HEK293 (cell line): ENCODE data around the gene GBF1.

Experiments
- EGR2 ChIP-seq: fragments of 450-650 bp; formaldehyde crosslinking; IDR thresholded peaks from 2 replicates; pipeline ENCODE4 v1.5.1; 2016; ENCODE audit warnings: low read depth, missing biosample characterization, missing genetic modification characterization
- GLI2 ChIP-seq: fragments of 450-650 bp; formaldehyde crosslinking; IDR thresholded peaks from 2 replicates; pipeline ENCODE4; 2017; ENCODE audit warnings: missing biosample characterization, missing genetic modification characterization, low read depth, borderline replicate concordance
- HOXD13 ChIP-seq: sonication (generic); formaldehyde crosslinking; IDR thresholded peaks from 2 replicates; pipeline ENCODE4 v1.8.0; 2022; ENCODE audit warnings: missing genetic modification reagents, borderline replicate concordance
- KLF7 ChIP-seq: fragments of 450-650 bp; formaldehyde crosslinking; IDR thresholded peaks from 2 replicates; pipeline ENCODE4 v1.5.1; 2016; ENCODE audit warnings: missing biosample characterization, missing genetic modification characterization, borderline replicate concordance
- PRDM1 ChIP-seq: fragments of 450-650 bp; formaldehyde crosslinking; IDR thresholded peaks from 2 replicates; pipeline ENCODE4; 2016; ENCODE audit warnings: missing biosample characterization, missing genetic modification characterization
- SP2 ChIP-seq: fragments of 450-650 bp; formaldehyde crosslinking; IDR thresholded peaks from 2 replicates; pipeline ENCODE4 v1.5.1; 2016; ENCODE audit warnings: missing biosample characterization, missing genetic modification characterization
- ZEB2 ChIP-seq: fragments of 450-650 bp; formaldehyde crosslinking; IDR thresholded peaks from 2 replicates; pipeline ENCODE4 v1.5.1; 2016; ENCODE audit warnings: missing biosample characterization, missing genetic modification characterization
- ZFHX2 ChIP-seq: fragments of 450-650 bp; formaldehyde crosslinking; conservative IDR thresholded peaks from 2 replicates; pipeline ENCODE4 v1.5.1; 2016; ENCODE audit warnings: missing biosample characterization, missing genetic modification characterization
- ZFP37 ChIP-seq: fragments of 450-650 bp; formaldehyde crosslinking; IDR thresholded peaks from 2 replicates; pipeline ENCODE4 v1.5.1; 2016; ENCODE audit warnings: missing biosample characterization, missing genetic modification characterization
- ZNF133 ChIP-seq: fragments of 450-650 bp; formaldehyde crosslinking; IDR thresholded peaks from 2 replicates; pipeline ENCODE4 v1.5.1; 2016; ENCODE audit warnings: missing biosample characterization, missing genetic modification characterization
- ZNF16 ChIP-seq: fragments of 450-650 bp; formaldehyde crosslinking; IDR thresholded peaks from 2 replicates; pipeline ENCODE4 v1.5.1; 2016; ENCODE audit warnings: low read depth, missing biosample characterization, missing genetic modification characterization
- ZNF184 ChIP-seq: fragments of 450-650 bp; IDR thresholded peaks from 2 replicates; pipeline ENCODE4 v1.5.1; 2018; ENCODE audit warnings: missing biosample characterization, mild to moderate bottlenecking, missing genetic modification characterization
- ZNF2 ChIP-seq: fragments of 450-650 bp; formaldehyde crosslinking; IDR thresholded peaks from 2 replicates; pipeline ENCODE4 v1.5.1; 2016; ENCODE audit warnings: missing biosample characterization, missing genetic modification characterization
- ZNF266 ChIP-seq: fragments of 450-650 bp; formaldehyde crosslinking; IDR thresholded peaks from 2 replicates; pipeline ENCODE4 v1.5.1; 2016; ENCODE audit warnings: missing biosample characterization, missing genetic modification characterization, low read depth
- ZNF292 ChIP-seq: fragments of 450-650 bp; formaldehyde crosslinking; IDR thresholded peaks from 2 replicates; pipeline ENCODE4 v1.5.1; 2016; ENCODE audit warnings: low read depth, missing biosample characterization, missing genetic modification characterization, borderline replicate concordance
- ZNF311 ChIP-seq: fragments of 450-650 bp; formaldehyde crosslinking; IDR thresholded peaks from 2 replicates; pipeline ENCODE4 v1.5.1; 2017; ENCODE audit warnings: missing biosample characterization, missing genetic modification characterization, borderline replicate concordance
- ZNF341 ChIP-seq: fragments of 450-650 bp; formaldehyde crosslinking; IDR thresholded peaks from 2 replicates; pipeline ENCODE4; 2016; ENCODE audit warnings: low read depth, missing biosample characterization, missing genetic modification characterization
- ZNF391 ChIP-seq: fragments of 450-650 bp; formaldehyde crosslinking; IDR thresholded peaks from 2 replicates; pipeline ENCODE4 v1.5.1; 2016; ENCODE audit warnings: low read depth, missing biosample characterization, missing genetic modification characterization, borderline replicate concordance
- ZNF514 ChIP-seq: fragments of 450-650 bp; formaldehyde crosslinking; IDR thresholded peaks from 2 replicates; pipeline ENCODE4 v1.5.1; 2016; ENCODE audit warnings: missing biosample characterization, missing genetic modification characterization
- ZNF548 ChIP-seq: fragments of 450-650 bp; formaldehyde crosslinking; IDR thresholded peaks from 2 replicates; pipeline ENCODE4 v1.5.1; 2016; ENCODE audit warnings: missing biosample characterization, missing genetic modification characterization
- ZNF555 ChIP-seq: fragments of 450-650 bp; formaldehyde crosslinking; conservative IDR thresholded peaks from 2 replicates; pipeline ENCODE4 v1.5.1; 2017; ENCODE audit warnings: missing biosample characterization, mild to moderate bottlenecking, missing genetic modification characterization, inconsistent platforms
- ZNF558 ChIP-seq: fragments of 450-650 bp; formaldehyde crosslinking; IDR thresholded peaks from 2 replicates; pipeline ENCODE4 v1.5.1; 2016; ENCODE audit warnings: missing biosample characterization, missing genetic modification characterization
- ZNF571 ChIP-seq: fragments of 450-650 bp; formaldehyde crosslinking; IDR thresholded peaks from 2 replicates; pipeline ENCODE4 v1.5.0; 2017; ENCODE audit warnings: missing biosample characterization, missing genetic modification characterization
- ZNF600 ChIP-seq: fragments of 450-650 bp; formaldehyde crosslinking; IDR thresholded peaks from 2 replicates; pipeline ENCODE4 v1.5.1; 2016; ENCODE audit warnings: missing biosample characterization, missing genetic modification characterization
- ZNF654 ChIP-seq: fragments of 450-650 bp; formaldehyde crosslinking; IDR thresholded peaks from 2 replicates; pipeline ENCODE4 v1.5.1; 2016; ENCODE audit warnings: low read depth, missing biosample characterization, missing genetic modification characterization
- ZNF658 ChIP-seq: fragments of 450-650 bp; formaldehyde crosslinking; IDR thresholded peaks from 2 replicates; pipeline ENCODE4; 2016; ENCODE audit warnings: missing biosample characterization, missing genetic modification characterization
- ZNF670 ChIP-seq: fragments of 450-650 bp; formaldehyde crosslinking; IDR thresholded peaks from 2 replicates; pipeline ENCODE4 v1.5.1; 2016; ENCODE audit warnings: missing biosample characterization, missing genetic modification characterization, low read depth
- TF ChIP-seq, protein P1 (sequence below): fragments of 450-650 bp; formaldehyde crosslinking; IDR thresholded peaks from 2 replicates; pipeline ENCODE4 v1.5.1; 2016; ENCODE audit warnings: missing biosample characterization, missing genetic modification characterization
- TF ChIP-seq, protein P2 (sequence below): fragments of 450-650 bp; formaldehyde crosslinking; IDR thresholded peaks from 2 replicates; pipeline ENCODE4 v1.5.1; 2017; ENCODE audit warnings: missing biosample characterization, missing genetic modification characterization
- TF ChIP-seq, protein P3 (sequence below): fragments of 450-650 bp; formaldehyde crosslinking; IDR thresholded peaks from 2 replicates; pipeline ENCODE4 v1.5.1; 2017; ENCODE audit warnings: missing biosample characterization, missing genetic modification characterization
- TF ChIP-seq, protein P4 (sequence below): fragments of 450-650 bp; formaldehyde crosslinking; IDR thresholded peaks from 2 replicates; pipeline ENCODE4 v1.5.1; 2016; ENCODE audit warnings: missing biosample characterization, missing genetic modification characterization
- TF ChIP-seq, protein P5 (sequence below): fragments of 450-650 bp; formaldehyde crosslinking; IDR thresholded peaks from 2 replicates; pipeline ENCODE4 v1.5.1; 2017; ENCODE audit warnings: missing biosample characterization, missing genetic modification characterization

GBF1 gene

DNA sequence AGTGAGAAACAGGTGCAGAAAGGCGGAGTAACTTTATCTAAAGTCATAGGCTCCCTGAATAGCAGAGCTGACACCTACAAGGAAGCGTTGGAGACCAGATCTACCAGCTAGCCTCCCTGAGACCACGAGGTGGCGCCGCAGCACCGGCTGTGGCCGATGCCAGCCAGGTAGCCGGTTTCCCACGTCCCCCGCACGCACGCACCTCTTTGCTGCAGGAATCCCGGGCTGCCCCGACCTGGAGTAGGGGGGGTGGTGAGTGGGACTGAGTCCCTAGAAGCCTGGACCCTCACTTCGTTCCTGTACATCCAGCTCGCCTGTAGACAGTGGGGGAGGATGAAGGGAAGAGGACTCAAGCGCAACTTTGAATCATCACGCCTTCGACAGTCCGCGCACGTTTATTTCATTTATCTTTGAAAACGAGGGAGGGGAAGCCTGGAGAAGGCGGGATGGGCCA, 15.5 kb upstream of the GBF1 start (continued):
- TF ChIP-seq EGR2 (tag by site-specific recombination) (peak; percentile 93), ZNF571 (tag by site-specific recombination) (no peak), ZNF391 (tag by site-specific recombination) (peak; percentile 77; the same call in 1 of the 2 replicates), ZNF654 (tag by site-specific recombination) (peak; percentile 98), ZEB2 (peak; percentile 98), ZNF184 (tag by site-specific recombination) (0 out of 2 replicates have a peak, but pooled peaks have one; percentile 39), ZNF341 (tag by site-specific recombination) (peak; percentile 63; the same call in 1 of the 2 replicates), ZNF2 (tag by site-specific recombination) (peak; percentile 88), ZFP37 (0 out of 2 replicates have a peak, but pooled peaks have one; percentile 73), ZNF311 (no peak), ZNF266 (tag by site-specific recombination) (no peak), ZNF600 (tag by site-specific recombination) (peak; percentile 55; the same call in 1 of the 2 replicates), ZNF555 (no peak), GLI2 (tag by site-specific recombination) (no peak), ZNF514 (tag by site-specific recombination) (no peak), ZNF558 (tag by site-specific recombination) (no peak), ZFHX2 (peak; percentile 93), ZNF292 (tag by site-specific recombination) (no peak), ZNF670 (no peak), HOXD13 (CRISPR knock-in tag) (no peak), PRDM1 (no peak), ZNF658 (tag by site-specific recombination) (no peak), ZNF133 (no peak), ZNF16 (tag by site-specific recombination) (no peak), KLF7 (no peak), ZNF548 (no peak), SP2 (no peak)
- TF ChIP-seq, protein P1, sequence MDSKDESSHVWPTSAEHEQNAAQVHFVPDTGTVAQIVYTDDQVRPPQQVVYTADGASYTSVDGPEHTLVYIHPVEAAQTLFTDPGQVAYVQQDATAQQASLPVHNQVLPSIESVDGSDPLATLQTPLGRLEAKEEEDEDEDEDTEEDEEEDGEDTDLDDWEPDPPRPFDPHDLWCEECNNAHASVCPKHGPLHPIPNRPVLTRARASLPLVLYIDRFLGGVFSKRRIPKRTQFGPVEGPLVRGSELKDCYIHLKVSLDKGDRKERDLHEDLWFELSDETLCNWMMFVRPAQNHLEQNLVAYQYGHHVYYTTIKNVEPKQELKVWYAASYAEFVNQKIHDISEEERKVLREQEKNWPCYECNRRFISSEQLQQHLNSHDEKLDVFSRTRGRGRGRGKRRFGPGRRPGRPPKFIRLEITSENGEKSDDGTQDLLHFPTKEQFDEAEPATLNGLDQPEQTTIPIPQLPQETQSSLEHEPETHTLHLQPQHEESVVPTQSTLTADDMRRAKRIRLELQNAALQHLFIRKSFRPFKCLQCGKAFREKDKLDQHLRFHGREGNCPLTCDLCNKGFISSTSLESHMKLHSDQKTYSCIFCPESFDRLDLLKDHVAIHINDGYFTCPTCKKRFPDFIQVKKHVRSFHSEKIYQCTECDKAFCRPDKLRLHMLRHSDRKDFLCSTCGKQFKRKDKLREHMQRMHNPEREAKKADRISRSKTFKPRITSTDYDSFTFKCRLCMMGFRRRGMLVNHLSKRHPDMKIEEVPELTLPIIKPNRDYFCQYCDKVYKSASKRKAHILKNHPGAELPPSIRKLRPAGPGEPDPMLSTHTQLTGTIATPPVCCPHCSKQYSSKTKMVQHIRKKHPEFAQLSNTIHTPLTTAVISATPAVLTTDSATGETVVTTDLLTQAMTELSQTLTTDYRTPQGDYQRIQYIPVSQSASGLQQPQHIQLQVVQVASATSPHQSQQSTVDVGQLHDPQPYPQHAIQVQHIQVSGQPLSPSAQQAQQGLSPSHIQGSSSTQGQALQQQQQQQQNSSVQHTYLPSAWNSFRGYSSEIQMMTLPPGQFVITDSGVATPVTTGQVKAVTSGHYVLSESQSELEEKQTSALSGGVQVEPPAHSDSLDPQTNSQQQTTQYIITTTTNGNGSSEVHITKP (tag by site-specific recombination): no peak
- TF ChIP-seq, protein P2, sequence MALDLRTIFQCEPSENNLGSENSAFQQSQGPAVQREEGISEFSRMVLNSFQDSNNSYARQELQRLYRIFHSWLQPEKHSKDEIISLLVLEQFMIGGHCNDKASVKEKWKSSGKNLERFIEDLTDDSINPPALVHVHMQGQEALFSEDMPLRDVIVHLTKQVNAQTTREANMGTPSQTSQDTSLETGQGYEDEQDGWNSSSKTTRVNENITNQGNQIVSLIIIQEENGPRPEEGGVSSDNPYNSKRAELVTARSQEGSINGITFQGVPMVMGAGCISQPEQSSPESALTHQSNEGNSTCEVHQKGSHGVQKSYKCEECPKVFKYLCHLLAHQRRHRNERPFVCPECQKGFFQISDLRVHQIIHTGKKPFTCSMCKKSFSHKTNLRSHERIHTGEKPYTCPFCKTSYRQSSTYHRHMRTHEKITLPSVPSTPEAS: no peak
- TF ChIP-seq, protein P3, sequence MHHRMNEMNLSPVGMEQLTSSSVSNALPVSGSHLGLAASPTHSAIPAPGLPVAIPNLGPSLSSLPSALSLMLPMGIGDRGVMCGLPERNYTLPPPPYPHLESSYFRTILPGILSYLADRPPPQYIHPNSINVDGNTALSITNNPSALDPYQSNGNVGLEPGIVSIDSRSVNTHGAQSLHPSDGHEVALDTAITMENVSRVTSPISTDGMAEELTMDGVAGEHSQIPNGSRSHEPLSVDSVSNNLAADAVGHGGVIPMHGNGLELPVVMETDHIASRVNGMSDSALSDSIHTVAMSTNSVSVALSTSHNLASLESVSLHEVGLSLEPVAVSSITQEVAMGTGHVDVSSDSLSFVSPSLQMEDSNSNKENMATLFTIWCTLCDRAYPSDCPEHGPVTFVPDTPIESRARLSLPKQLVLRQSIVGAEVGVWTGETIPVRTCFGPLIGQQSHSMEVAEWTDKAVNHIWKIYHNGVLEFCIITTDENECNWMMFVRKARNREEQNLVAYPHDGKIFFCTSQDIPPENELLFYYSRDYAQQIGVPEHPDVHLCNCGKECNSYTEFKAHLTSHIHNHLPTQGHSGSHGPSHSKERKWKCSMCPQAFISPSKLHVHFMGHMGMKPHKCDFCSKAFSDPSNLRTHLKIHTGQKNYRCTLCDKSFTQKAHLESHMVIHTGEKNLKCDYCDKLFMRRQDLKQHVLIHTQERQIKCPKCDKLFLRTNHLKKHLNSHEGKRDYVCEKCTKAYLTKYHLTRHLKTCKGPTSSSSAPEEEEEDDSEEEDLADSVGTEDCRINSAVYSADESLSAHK (tag by site-specific recombination): no peak
- TF ChIP-seq, protein P4, sequence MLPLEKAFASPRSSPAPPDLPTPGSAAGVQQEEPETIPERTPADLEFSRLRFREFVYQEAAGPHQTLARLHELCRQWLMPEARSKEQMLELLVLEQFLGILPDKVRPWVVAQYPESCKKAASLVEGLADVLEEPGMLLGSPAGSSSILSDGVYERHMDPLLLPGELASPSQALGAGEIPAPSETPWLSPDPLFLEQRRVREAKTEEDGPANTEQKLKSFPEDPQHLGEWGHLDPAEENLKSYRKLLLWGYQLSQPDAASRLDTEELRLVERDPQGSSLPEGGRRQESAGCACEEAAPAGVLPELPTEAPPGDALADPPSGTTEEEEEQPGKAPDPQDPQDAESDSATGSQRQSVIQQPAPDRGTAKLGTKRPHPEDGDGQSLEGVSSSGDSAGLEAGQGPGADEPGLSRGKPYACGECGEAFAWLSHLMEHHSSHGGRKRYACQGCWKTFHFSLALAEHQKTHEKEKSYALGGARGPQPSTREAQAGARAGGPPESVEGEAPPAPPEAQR: no peak
- TF ChIP-seq, protein P5, sequence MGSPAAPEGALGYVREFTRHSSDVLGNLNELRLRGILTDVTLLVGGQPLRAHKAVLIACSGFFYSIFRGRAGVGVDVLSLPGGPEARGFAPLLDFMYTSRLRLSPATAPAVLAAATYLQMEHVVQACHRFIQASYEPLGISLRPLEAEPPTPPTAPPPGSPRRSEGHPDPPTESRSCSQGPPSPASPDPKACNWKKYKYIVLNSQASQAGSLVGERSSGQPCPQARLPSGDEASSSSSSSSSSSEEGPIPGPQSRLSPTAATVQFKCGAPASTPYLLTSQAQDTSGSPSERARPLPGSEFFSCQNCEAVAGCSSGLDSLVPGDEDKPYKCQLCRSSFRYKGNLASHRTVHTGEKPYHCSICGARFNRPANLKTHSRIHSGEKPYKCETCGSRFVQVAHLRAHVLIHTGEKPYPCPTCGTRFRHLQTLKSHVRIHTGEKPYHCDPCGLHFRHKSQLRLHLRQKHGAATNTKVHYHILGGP (tag by site-specific recombination): no peak
